Activated T-cell treated with anti-CD3 and anti-CD28 coated beads, Interleukin-2, amount 50 U/mL, for 24 hours (primary cell): Measurements from ENCODE around the gene BCAR1.
"Not testable (repeated sequence)": the region's sequence is repeated elsewhere in the genome, so short reads cannot be mapped to it uniquely, and the experiment has no call there.

Experiments
- DNase-seq: peaks from one replicate; pipeline ENCODE4 v3.0.0-alpha.2; 2020
- H3K27ac Mint-ChIP-seq: 2 replicates; pipeline ENCODE4 v1.8.0; 2020; ENCODE audit warnings: mild to moderate bottlenecking, mixed read lengths
- H3K27me3 Mint-ChIP-seq: 2 replicates; pipeline ENCODE4 v1.8.0; 2020; ENCODE audit warnings: mixed read lengths
- H3K36me3 Mint-ChIP-seq: 2 replicates; pipeline ENCODE4 v1.8.0; 2020; ENCODE audit warnings: low read depth, mixed read lengths
- H3K4me1 Mint-ChIP-seq: 2 replicates; pipeline ENCODE4 v1.8.0; 2020; ENCODE audit warnings: low read depth, mixed read lengths
- H3K4me3 Mint-ChIP-seq: 2 replicates; pipeline ENCODE4 v1.8.0; 2020; ENCODE audit warnings: mild to moderate bottlenecking, moderate library complexity, mixed read lengths
- H3K9me3 Mint-ChIP-seq: 2 replicates; pipeline ENCODE4 v1.8.0; 2020; ENCODE audit warnings: mixed read lengths

The BCAR1 gene

GRCh38 chr16:75205438-75205837 is 46.0 kb downstream of the BCAR1 start:
- H3K27ac Mint-ChIP-seq, H3K4me1 Mint-ChIP-seq, DNase-seq, H3K27me3 Mint-ChIP-seq, H3K36me3 Mint-ChIP-seq, H3K9me3 Mint-ChIP-seq, H3K4me3 Mint-ChIP-seq: not testable (repeated sequence)

- not testable (repeated sequence) for H3K27ac Mint-ChIP-seq
Measured at GRCh38 chr16:75204905-75205304, 46.5 kb downstream of the BCAR1 start.

DNA sequence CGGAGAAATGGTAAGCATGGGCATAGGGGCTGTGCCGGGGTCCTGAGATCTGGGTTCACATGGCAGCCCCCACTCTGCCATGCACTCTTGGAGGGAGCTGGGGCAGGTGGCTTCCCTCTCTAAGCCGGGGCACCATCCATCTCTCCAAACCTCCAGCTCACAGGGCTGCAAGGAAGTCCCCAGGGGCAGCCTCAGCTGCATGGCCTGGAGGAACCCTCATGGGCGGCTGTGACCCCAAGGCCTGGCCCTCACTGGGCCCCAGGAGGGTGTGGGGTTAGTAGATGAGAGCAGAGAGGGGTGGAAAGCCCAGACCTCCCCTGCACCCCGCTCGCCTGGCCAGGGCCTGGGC is 47.0 kb downstream of the BCAR1 start:
- Mint-ChIP-seq H3K27ac (no peak overlapping the region), H3K4me1 (peaks cover 13% of the 10 kb centered on the region), H3K4me3 (no peak overlapping the region), H3K27me3 (no peaks in the 10 kb centered on the region), H3K36me3 (no peaks in the 10 kb centered on the region), H3K9me3 (no peaks in the 10 kb centered on the region)
- no peak for DNase-seq

More at GRCh38 chr16:75204905-75205304, 46.5 kb downstream of the BCAR1 start:
- H3K9me3 Mint-ChIP-seq, DNase-seq, H3K27me3 Mint-ChIP-seq, H3K36me3 Mint-ChIP-seq, H3K4me3 Mint-ChIP-seq: not testable (repeated sequence)
- H3K4me1 Mint-ChIP-seq, result peaks cover 12% of the 10 kb centered on the region

DNA sequence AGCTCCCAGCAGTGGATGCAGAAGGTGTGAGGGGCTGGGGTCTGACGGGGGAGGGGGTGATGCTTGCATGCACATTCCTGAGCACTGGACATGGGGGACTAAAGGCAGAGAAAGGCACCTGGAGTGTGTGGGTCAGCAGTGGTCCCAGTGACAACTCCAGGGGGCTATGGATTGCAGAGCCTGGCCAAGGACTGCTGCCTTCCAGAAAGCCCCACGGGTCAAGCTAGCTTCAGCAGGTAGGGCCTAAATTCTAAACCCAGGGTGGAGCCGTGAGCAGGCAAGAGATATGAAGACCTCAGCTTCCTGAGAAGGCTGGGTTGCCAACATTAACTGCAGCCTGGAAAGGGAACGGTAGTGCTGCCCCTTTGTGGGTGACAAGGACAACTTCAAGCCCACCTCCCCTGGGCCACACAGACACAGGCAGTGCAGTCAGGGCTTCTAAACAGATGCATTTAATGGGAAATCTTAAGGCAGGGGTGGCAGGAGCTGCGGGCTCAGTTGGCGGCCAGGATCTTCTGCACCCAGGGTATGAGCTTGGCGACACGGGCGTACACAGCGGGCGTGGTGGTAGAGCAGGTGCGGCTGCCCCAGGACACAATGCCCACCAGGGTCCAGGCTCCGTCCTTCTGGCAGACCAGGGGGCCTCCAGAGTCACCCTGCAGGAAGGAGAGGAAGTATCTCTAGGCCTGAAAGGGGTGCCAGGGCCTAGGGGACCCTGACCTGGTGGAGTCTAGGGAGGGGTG is 47.6 kb downstream of the BCAR1 start:
- Mint-ChIP-seq H3K4me3 (no peak overlapping the region), H3K36me3 (no peaks in the 10 kb centered on the region), H3K27me3 (no peaks in the 10 kb centered on the region), H3K4me1 (peaks cover 14% of the 10 kb centered on the region), H3K27ac (no peak overlapping the region), H3K9me3 (no peaks in the 10 kb centered on the region)
- DNase-seq, result no peak

DNA sequence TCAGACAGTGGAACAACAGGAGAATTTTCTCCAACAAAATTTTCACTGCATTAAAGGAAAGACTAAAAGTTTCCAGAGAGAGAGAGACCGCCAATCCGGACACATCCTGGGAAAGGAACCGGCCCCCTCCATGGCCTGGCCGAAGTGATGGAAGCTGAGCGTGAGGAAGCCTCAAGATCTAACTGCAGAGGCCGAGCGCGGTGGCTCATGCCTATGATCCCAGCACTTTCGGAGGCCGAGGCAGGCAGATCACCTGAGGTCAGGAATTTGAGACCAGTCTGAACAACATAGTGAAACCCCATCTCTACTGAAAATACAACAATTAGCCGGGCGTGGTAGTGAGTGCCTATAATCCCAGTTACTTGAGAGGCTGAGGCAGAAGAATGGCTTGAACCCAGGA is 48.3 kb downstream of the BCAR1 start:
- no peak for DNase-seq
- Mint-ChIP-seq H3K36me3 (no peaks in the 10 kb centered on the region), H3K4me1 (peaks cover 14% of the 10 kb centered on the region), H3K9me3 (no peaks in the 10 kb centered on the region), H3K27me3 (peaks cover 4% of the 10 kb centered on the region), H3K27ac (no peak overlapping the region), H3K4me3 (no peak overlapping the region)

GRCh38 chr16:75202069-75202590 is 49.3 kb downstream of the BCAR1 start:
- Mint-ChIP-seq H3K36me3 (no peaks in the 10 kb centered on the region), H3K4me1 (peaks cover 14% of the 10 kb centered on the region), H3K4me3 (no peak overlapping the region), H3K27ac (no peak overlapping the region), H3K9me3 (no peaks in the 10 kb centered on the region), H3K27me3 (peaks cover 14% of the 10 kb centered on the region)
- no peak for DNase-seq

- peak; percentile 18 for DNase-seq
- no peaks in the 10 kb centered on the region for H3K9me3 Mint-ChIP-seq
- H3K27me3 Mint-ChIP-seq, result peaks cover 18% of the 10 kb centered on the region
- H3K4me1 Mint-ChIP-seq, result peaks cover 14% of the 10 kb centered on the region
- H3K36me3 Mint-ChIP-seq, result no peaks in the 10 kb centered on the region
- no peak overlapping the region for H3K4me3 Mint-ChIP-seq
- no peak overlapping the region for H3K27ac Mint-ChIP-seq
Measured at GRCh38 chr16:75198135-75198600, 53.3 kb downstream of the BCAR1 start.

DNA sequence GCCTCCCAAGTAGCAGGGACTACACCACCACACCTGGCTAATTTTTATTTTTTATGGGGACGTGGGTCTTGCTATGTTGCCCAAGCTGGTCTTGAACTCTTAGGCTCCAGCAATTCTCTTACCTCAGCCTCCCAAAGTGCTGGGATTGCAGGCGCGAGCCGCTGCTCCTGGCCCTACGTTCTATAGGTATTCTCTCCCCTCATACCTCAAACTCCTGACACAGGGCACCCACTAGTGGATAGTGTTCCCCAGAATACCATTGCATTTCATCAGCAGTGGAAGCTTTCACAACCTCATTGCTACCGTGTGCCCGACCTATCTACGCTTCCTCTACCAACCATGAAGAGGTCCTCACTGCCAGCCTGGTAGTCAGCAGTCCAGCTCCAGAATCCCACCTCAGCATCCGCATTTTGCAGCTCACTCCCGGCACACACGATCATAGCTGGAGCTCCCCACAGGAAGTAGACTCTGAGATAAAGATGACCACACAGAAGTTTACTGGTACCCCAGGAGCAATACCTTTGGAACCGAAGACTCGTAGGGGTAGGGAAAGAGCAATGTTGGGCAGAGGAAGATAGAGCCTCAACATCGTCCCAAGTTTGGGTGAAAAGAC is 53.8 kb downstream of the BCAR1 start:
- no peak overlapping the region for H3K27ac Mint-ChIP-seq
- H3K4me1 Mint-ChIP-seq, result peaks cover 14% of the 10 kb centered on the region
- no peaks in the 10 kb centered on the region for H3K36me3 Mint-ChIP-seq
- peaks cover 18% of the 10 kb centered on the region for H3K27me3 Mint-ChIP-seq
- no peaks in the 10 kb centered on the region for H3K9me3 Mint-ChIP-seq
- H3K4me3 Mint-ChIP-seq, result no peak overlapping the region
- DNase-seq, result no peak

GRCh38 chr16:75196836-75197235 is 54.6 kb downstream of the BCAR1 start:
- H3K9me3 Mint-ChIP-seq, result no peaks in the 10 kb centered on the region
- no peaks in the 10 kb centered on the region for H3K36me3 Mint-ChIP-seq
- no peak for DNase-seq
- peaks cover 12% of the 10 kb centered on the region for H3K4me1 Mint-ChIP-seq
- peaks cover 18% of the 10 kb centered on the region for H3K27me3 Mint-ChIP-seq
- H3K4me3 Mint-ChIP-seq, result no peak overlapping the region
- no peak overlapping the region for H3K27ac Mint-ChIP-seq

GRCh38 chr16:75195811-75196790 is 55.3 kb downstream of the BCAR1 start:
- no peaks in the 10 kb centered on the region for H3K9me3 Mint-ChIP-seq
- H3K4me3 Mint-ChIP-seq, result no peak overlapping the region
- peak; percentile 21 for DNase-seq
- peaks cover 8% of the 10 kb centered on the region for H3K4me1 Mint-ChIP-seq
- no peaks in the 10 kb centered on the region for H3K36me3 Mint-ChIP-seq
- H3K27ac Mint-ChIP-seq, result no peak overlapping the region
- peaks cover 18% of the 10 kb centered on the region for H3K27me3 Mint-ChIP-seq

GRCh38 chr16:75193730-75194444 is 57.5 kb downstream of the BCAR1 start:
- H3K4me1 Mint-ChIP-seq, result no peaks in the 10 kb centered on the region
- DNase-seq, result no peak
- peaks cover 18% of the 10 kb centered on the region for H3K27me3 Mint-ChIP-seq
- no peaks in the 10 kb centered on the region for H3K9me3 Mint-ChIP-seq
- H3K36me3 Mint-ChIP-seq, result no peaks in the 10 kb centered on the region
- H3K4me3 Mint-ChIP-seq, result no peak overlapping the region
- no peak overlapping the region for H3K27ac Mint-ChIP-seq

- Mint-ChIP-seq H3K4me1 (no peaks in the 10 kb centered on the region), H3K27me3 (peaks cover 16% of the 10 kb centered on the region), H3K36me3 (no peaks in the 10 kb centered on the region), H3K4me3 (no peak overlapping the region), H3K9me3 (no peaks in the 10 kb centered on the region), H3K27ac (no peak overlapping the region)
- no peak for DNase-seq
Measured at GRCh38 chr16:75193265-75193650, 58.2 kb downstream of the BCAR1 start.

DNA sequence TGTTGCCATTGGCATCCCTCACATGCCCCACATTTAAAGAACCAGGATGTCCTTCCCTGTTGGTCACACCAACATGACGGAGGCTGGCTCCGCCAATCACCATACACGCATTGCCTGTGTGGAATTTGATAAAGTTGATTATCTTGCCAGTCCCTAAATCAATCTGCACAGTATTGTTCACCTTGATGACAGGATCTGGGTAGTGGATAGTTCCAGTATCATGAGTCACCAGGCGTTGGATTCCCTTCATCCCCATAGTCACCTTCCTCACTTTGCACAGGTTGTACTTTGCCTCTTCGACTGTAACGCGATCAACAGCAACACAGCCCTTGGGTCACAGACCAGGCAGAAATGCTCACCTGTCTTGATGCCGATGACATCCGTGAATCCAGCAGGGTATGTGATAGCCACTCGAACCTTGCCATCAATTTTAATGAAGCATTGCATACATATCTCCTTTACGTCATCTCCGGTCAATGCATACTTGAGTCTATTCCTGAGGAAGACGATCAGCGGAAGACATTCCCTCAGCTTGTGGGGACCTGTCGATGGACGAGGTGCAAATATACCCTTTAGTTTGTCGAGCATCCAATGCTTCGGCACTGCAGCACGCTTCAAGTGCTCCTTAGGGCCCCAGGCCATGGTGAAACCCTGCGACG is 58.7 kb downstream of the BCAR1 start:
- no peaks in the 10 kb centered on the region for H3K9me3 Mint-ChIP-seq
- H3K4me1 Mint-ChIP-seq, result no peaks in the 10 kb centered on the region
- DNase-seq, result no peak
- H3K27ac Mint-ChIP-seq, result no peak overlapping the region
- peaks cover 10% of the 10 kb centered on the region for H3K27me3 Mint-ChIP-seq
- no peak overlapping the region for H3K4me3 Mint-ChIP-seq
- no peaks in the 10 kb centered on the region for H3K36me3 Mint-ChIP-seq
